KOPT-K1 (cell line): Measurements from ENCODE around the gene NTN3.
"Not testable (repeated sequence)": the region's sequence is repeated elsewhere in the genome, so short reads cannot be mapped to it uniquely, and the experiment has no call there.

ENCODE experiments used
- H3K27ac ChIP-seq: fragments of 200-600 bp; sonication (generic); 2 replicates; pipeline ENCODE4 v1.5.1; 2016; ENCODE audit warnings: antibody characterized with exemption, mild to moderate bottlenecking, low read depth, low read length; ENCODE audit not compliant: poor library complexity, severe bottlenecking
- H3K36me3 ChIP-seq: fragments of 200-600 bp; sonication (generic); 2 replicates; pipeline ENCODE4 v1.5.1; 2017; ENCODE audit warnings: antibody characterized with exemption, mild to moderate bottlenecking, low read length, moderate library complexity; ENCODE audit not compliant: insufficient read depth
- H3K9me3 ChIP-seq: fragments of 200-600 bp; sonication (generic); 2 replicates; pipeline ENCODE4 v1.5.1; 2017; ENCODE audit warnings: antibody characterized with exemption, low read length, mild to moderate bottlenecking; ENCODE audit not compliant: insufficient read depth, poor library complexity, severe bottlenecking

Gene NTN3

GRCh38 chr16:2432801-2433505, 38.1 kb upstream of the NTN3 start:
- H3K27ac ChIP-seq = no peak overlapping the region
- no peaks in the 10 kb centered on the region for H3K9me3 ChIP-seq
- H3K36me3 ChIP-seq = peaks cover 72% of the 10 kb centered on the region

- peaks cover 95% of the 10 kb centered on the region for H3K36me3 ChIP-seq
- not testable (repeated sequence) for H3K9me3 ChIP-seq, H3K27ac ChIP-seq
Observed at GRCh38 chr16:2435236-2435635, 35.9 kb upstream of the NTN3 start.

GRCh38 chr16:2436110-2436509, 35.0 kb upstream of the NTN3 start:
- Histone ChIP-seq H3K9me3 (no peaks in the 10 kb centered on the region), H3K36me3 (peaks cover 97% of the 10 kb centered on the region), H3K27ac (no peak overlapping the region)

GRCh38 chr16:2437032-2437790, 33.9 kb upstream of the NTN3 start:
- H3K9me3 ChIP-seq = no peaks in the 10 kb centered on the region
- H3K27ac ChIP-seq = no peak overlapping the region
- peaks cover 91% of the 10 kb centered on the region for H3K36me3 ChIP-seq

DNA sequence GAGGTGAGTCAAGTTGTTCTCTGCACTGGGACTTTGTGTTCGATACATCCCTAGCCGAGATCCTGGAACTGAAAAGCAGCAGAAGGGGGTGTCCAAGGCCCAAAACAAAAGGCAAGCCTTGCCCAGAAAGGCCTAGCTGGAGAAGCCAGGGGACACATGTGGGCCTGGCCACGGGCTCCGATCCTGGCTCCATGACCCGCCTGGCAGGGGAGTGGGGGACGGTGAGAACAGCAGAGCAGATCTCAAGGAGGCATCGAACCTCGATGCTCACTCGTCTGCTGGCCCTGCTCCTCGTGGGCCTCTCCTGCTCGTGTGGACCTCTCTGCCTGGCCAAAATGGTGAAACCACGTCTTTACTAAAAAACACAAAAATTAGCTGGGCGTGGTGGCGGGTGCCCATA, 33.0 kb upstream of the NTN3 start:
- Histone ChIP-seq H3K36me3 (peaks cover 84% of the 10 kb centered on the region), H3K9me3 (no peaks in the 10 kb centered on the region)

DNA sequence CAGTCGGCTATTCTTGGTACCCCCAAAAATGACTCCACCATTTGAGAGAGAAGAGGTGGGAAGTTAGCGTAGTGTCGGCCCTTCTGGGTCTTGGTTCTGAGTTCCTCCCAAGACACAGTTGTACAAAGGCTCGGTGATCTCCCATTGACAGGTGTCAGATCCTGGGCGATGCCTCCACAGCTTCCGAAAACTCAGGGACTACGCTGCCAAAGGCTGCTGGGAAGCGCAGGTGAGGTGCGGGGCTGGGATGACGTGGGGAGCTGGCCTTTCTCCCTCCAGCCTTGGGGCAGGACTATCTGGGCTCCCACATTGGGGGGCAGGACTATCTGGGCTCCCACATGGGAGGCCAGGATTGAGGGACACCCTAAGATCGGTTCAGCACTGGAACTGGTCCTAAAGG, 31.5 kb upstream of the NTN3 start:
- no peak overlapping the region for H3K27ac ChIP-seq
- H3K9me3 ChIP-seq = no peaks in the 10 kb centered on the region
- H3K36me3 ChIP-seq = peaks cover 87% of the 10 kb centered on the region

More for the DNA sequence above, 33.0 kb upstream of the NTN3 start:
- H3K27ac ChIP-seq = no peak overlapping the region

- H3K27ac ChIP-seq, H3K9me3 ChIP-seq: not testable (repeated sequence)
- H3K36me3 ChIP-seq = peaks cover 87% of the 10 kb centered on the region
Observed at GRCh38 chr16:2441143-2441804, 29.8 kb upstream of the NTN3 start.

GRCh38 chr16:2443555-2443954, 27.5 kb upstream of the NTN3 start:
- no peaks in the 10 kb centered on the region for H3K9me3 ChIP-seq
- H3K36me3 ChIP-seq = peaks cover 87% of the 10 kb centered on the region
- no peak overlapping the region for H3K27ac ChIP-seq

- H3K36me3 ChIP-seq = peaks cover 100% of the 10 kb centered on the region
- H3K27ac ChIP-seq = no peak overlapping the region
- H3K9me3 ChIP-seq = no peaks in the 10 kb centered on the region
Observed at GRCh38 chr16:2447920-2448583, 23.0 kb upstream of the NTN3 start.

GRCh38 chr16:2449118-2449517, 22.0 kb upstream of the NTN3 start:
- no peak overlapping the region for H3K27ac ChIP-seq
- H3K36me3 ChIP-seq = peaks cover 100% of the 10 kb centered on the region
- H3K9me3 ChIP-seq = no peaks in the 10 kb centered on the region

- H3K36me3 ChIP-seq = peaks cover 100% of the 10 kb centered on the region
- no peaks in the 10 kb centered on the region for H3K9me3 ChIP-seq
- no peak overlapping the region for H3K27ac ChIP-seq
Observed at GRCh38 chr16:2450535-2450934, 20.6 kb upstream of the NTN3 start.

- H3K27ac ChIP-seq = no peak overlapping the region
- H3K9me3 ChIP-seq = no peaks in the 10 kb centered on the region
- peaks cover 100% of the 10 kb centered on the region for H3K36me3 ChIP-seq
Observed at GRCh38 chr16:2450975-2451381, 20.1 kb upstream of the NTN3 start.

GRCh38 chr16:2451851-2452320, 19.2 kb upstream of the NTN3 start:
- no peaks in the 10 kb centered on the region for H3K9me3 ChIP-seq
- peaks cover 100% of the 10 kb centered on the region for H3K36me3 ChIP-seq
- H3K27ac ChIP-seq = no peak overlapping the region

GRCh38 chr16:2452650-2453049, 18.4 kb upstream of the NTN3 start:
- Histone ChIP-seq H3K9me3 (no peaks in the 10 kb centered on the region), H3K27ac (no peak overlapping the region), H3K36me3 (peaks cover 100% of the 10 kb centered on the region)
